Skin epidermis (tissue), 12 donors: Measurements from ENCODE around the gene KIAA0930.

ENCODE experiments used
- H3K27ac ChIP-seq, 21 experiments: fragments of 200-600 bp; sonication (generic) in 11 of 21; one replicate each; pipeline ENCODE4 v1.5.0; 2020; ENCODE audit warnings: mild to moderate bottlenecking in 3 of 21, inconsistent platforms in 2 of 21, moderate library complexity in 2 of 21
- H3K4me3 ChIP-seq, 7 experiments: fragments of 200-600 bp; sonication (generic) in 2 of 7; one replicate each; pipeline ENCODE4 v1.5.0; 2020; ENCODE audit warnings: inconsistent platforms in 2 of 7, mild to moderate bottlenecking in 2 of 7, moderate library complexity in 1 of 7

The KIAA0930 gene

DNA sequence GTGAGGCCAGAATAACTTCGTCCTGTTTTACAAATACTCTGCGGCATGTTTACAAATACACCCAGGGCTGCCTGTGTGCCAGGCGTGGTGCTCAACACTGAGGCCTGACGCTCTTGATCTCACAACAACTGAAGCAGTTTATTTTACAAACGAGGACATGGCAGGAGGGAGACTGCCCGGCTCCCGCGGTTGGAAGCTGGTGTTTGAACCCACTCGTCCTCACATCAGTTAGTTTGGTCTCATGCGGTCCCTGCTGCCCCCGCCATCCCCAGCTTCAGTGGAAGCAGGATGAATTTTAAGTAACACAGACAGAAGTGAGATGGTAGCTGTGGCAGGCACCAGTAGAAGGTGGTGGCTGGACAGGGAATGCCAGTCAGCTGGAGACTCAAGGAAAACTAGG is 16.4 kb downstream of the KIAA0930 start:
- Histone ChIP-seq H3K4me3 (no peak overlapping the region), H3K27ac (peak overlapping the region in 9 of 21 experiments; percentile 36 to 84 (median 72))

DNA sequence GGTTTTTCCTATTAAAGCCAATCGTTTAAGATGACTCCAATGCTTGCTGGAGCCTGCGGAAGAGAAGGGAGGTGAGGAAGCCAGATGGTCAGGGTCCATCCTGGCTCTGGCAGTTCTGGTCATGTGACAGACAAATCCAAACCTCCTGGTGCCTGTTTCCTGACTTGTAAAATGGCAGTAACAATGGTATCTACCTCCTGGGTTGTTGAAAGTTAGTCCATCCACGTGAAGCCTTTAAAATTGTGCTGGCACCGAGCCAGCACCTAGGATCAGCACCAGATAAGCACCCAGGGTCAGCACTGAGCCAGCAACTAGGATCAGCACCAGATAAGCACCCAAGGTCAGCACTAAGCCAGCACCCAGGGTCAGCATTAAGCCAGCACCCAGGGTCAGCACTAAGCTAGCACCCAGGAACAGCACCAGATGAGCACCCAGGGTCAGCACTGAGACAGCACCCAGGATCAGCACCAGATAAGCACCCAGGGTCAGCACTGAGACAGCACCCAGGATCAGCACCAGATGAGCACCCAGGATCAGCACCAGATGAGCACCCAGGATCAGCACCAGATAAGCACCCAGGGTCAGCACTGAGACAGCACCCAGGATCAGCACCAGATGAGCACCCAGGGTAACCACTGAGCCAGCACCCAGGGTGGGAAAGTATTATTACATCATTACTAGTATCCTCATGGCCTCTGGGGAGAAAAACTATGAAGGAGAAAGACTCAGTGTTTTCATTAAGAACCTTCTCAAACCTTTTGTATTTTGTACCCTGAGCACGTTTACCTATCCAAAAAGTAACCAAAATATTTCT is 17.2 kb downstream of the KIAA0930 start:
- Histone ChIP-seq H3K4me3 (no peak overlapping the region), H3K27ac (peak overlapping the region in 3 of 21 experiments; percentile 13 to 78 (median 30))

DNA sequence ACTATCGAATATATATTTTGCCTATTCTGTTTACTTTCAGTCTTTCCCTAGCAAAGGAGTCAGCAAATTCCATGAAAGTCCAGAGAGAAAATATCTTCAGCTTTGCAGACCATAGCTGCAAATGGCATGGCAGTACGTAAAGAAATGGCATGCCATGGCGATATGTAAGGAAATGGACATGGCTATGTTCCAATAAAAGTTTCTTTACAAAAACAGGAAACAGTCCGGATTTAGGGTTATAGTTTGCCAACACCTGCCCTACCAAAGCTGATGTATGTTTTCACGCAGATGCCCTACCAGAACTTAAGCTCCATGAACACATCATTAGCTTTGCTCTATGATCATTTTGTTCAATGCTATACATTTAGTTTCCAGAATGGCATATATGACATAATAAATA is 19.5 kb downstream of the KIAA0930 start:
- H3K27ac ChIP-seq = no peak overlapping the region
- H3K4me3 ChIP-seq = no peak overlapping the region

- Histone ChIP-seq H3K27ac (no peak overlapping the region), H3K4me3 (no peak overlapping the region)
Measured at GRCh38 chr22:45218976-45219375, 21.7 kb downstream of the KIAA0930 start.

GRCh38 chr22:45217806-45218205 is 22.9 kb downstream of the KIAA0930 start:
- Histone ChIP-seq H3K27ac (no peak overlapping the region), H3K4me3 (no peak overlapping the region)

GRCh38 chr22:45217345-45217744 is 23.3 kb downstream of the KIAA0930 start:
- H3K27ac ChIP-seq = no peak overlapping the region
- H3K4me3 ChIP-seq = no peak overlapping the region

DNA sequence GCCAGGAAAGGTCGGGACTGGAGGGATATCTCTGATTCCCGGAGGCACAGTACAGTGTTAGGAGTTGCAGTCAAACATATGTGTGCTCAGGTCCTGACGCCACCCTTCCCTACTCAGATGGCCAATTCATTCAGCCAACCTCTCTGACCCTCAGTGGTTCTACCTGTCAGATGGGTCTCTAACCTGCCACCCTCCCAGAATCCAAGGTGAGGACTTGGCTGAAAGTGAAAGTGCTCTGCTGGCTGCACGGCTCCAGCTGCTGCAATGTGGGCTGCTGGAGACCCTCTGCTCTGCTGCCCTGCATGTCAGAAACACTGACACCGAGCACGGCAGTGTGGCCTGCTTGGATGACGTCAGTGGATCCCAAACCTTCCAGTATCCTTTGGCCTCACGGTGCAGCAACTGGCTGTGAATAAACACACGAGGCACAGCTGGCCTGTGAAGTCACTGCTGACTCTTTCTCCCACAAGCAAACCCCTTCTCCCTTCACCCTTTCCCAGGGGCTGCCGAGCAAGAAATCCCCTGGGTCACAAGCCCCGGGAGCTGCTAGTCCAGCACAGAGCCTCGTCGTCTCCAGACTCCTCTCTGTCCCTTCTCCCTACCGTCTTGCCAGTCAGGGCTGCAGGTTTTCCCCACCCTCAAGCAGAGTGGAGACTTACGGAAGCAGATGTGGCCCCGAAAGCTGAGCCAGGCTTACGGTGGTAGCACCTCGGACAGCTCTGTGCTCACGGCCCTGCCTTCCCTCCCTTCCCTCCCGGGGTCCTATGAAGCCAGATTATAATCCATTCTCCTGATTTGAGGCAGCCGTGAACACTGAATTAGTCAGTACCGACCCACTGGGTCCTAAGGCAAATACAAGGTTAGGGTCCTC is 24.3 kb downstream of the KIAA0930 start:
- no peak overlapping the region for H3K27ac ChIP-seq
- H3K4me3 ChIP-seq = no peak overlapping the region

GRCh38 chr22:45212992-45213751 is 27.5 kb downstream of the KIAA0930 start:
- peak overlapping the region in 6 of 7 experiments; percentile 2 to 38 (median 15) for H3K4me3 ChIP-seq
- H3K27ac ChIP-seq = peak overlapping the region in 20 of 21 experiments; percentile 1 to 82 (median 70)

DNA sequence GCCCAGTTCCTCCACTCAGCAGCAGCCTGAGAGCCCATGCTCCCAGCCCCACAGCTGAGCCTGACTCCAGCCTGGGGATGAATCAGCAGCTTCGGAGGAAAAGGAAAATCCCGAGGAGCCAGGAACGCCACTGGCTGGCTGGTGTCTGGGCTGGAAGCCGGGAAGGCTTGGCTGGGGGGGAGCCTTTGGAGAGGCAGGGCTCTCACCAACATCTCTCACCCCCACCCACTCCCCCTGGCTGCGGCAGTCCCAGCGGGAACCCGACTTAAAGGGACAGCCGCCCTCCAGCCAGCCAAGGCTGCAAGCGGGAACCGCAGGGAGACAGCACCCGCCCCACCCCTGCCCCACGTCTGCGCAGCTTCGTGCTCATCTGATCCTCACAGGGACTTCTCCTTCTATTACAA is 28.4 kb downstream of the KIAA0930 start:
- peak overlapping the region; percentile 2 to 38 (median 18) for H3K4me3 ChIP-seq

DNA sequence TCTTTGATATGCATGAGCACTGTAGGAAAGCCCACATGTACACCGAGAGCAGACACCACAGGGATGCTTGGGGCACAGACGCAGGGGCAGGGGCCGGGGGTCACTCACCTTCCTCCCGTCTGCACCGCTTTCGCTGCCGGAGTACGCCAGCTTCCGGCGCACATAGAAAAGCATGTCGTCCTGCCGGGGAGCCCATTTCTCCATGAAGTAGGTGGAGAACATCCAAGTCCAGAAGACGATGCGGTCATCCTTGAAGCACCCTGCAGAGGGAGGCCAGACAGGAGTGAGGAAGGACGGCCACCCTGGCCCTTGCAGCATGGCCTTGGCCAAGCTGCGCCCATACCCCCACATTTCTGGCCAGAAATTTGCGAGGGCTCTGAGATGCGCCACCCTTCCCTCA is 28.8 kb downstream of the KIAA0930 start:
- H3K4me3 ChIP-seq = peak overlapping the region; percentile 2 to 38 (median 18)
- H3K27ac ChIP-seq = peak overlapping the region in 19 of 21 experiments; percentile 14 to 82 (median 71)

More for the DNA sequence above, 28.4 kb downstream of the KIAA0930 start:
- H3K27ac ChIP-seq = peak overlapping the region in 19 of 21 experiments; percentile 34 to 82 (median 71)

- peak overlapping the region; percentile 2 to 38 (median 18) for H3K4me3 ChIP-seq
Measured at GRCh38 chr22:45211435-45211834, 29.3 kb downstream of the KIAA0930 start.

DNA sequence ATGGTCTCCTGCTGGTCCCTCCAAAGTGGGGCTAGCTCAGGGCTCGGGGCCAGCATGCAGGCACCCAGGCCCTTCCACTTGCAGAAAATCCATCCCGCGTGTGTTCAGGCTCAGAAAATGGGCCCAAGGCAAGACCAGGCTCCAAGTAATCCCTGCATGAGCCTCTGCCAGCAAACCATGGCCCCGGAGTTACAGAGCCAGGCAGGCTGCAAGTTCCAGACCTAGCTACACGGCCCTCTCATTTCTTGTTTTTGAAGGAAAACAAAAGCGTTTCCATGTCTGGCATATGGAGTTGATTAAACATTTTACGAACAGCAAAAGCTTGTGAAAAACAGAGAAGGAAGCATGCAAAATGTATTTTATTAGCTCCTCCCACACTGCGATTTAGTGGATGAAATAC is 29.7 kb downstream of the KIAA0930 start:
- H3K27ac ChIP-seq = peak overlapping the region in 16 of 21 experiments; percentile 8 to 82 (median 72)
- H3K4me3 ChIP-seq = peak overlapping the region in 3 of 7 experiments; percentile 18 to 38 (median 24)

More at GRCh38 chr22:45211435-45211834, 29.3 kb downstream of the KIAA0930 start:
- H3K27ac ChIP-seq = peak overlapping the region in 18 of 21 experiments; percentile 52 to 82 (median 72)

DNA sequence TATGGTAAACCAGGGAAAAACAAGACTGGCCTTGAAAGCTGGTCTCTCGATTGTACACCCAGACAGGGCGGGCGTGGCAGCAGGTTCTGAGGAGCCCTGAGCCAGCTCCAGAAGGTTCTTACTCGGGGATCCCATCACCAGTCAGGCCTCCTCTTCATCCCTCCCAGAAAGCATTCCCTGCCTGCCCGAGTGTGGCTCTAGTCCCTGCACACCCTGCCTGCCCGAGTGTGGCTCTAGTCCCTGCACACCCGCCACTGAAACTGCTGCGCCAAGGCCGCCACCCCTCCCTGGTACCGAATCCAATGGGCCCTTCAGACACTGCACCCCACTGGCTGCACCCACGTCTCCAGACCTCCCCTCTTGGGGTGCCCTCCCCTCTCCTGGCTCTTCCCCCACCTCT is 30.1 kb downstream of the KIAA0930 start:
- H3K4me3 ChIP-seq = peak overlapping the region in 2 of 7 experiments; percentile 18 to 38
- H3K27ac ChIP-seq = peak overlapping the region in 17 of 21 experiments; percentile 8 to 82 (median 71)

- Histone ChIP-seq H3K4me3 (peak overlapping the region in 1 of 7 experiments; percentile 38), H3K27ac (peak overlapping the region in 17 of 21 experiments; percentile 5 to 82 (median 65))
Measured at GRCh38 chr22:45210174-45210573, 30.5 kb downstream of the KIAA0930 start.

DNA sequence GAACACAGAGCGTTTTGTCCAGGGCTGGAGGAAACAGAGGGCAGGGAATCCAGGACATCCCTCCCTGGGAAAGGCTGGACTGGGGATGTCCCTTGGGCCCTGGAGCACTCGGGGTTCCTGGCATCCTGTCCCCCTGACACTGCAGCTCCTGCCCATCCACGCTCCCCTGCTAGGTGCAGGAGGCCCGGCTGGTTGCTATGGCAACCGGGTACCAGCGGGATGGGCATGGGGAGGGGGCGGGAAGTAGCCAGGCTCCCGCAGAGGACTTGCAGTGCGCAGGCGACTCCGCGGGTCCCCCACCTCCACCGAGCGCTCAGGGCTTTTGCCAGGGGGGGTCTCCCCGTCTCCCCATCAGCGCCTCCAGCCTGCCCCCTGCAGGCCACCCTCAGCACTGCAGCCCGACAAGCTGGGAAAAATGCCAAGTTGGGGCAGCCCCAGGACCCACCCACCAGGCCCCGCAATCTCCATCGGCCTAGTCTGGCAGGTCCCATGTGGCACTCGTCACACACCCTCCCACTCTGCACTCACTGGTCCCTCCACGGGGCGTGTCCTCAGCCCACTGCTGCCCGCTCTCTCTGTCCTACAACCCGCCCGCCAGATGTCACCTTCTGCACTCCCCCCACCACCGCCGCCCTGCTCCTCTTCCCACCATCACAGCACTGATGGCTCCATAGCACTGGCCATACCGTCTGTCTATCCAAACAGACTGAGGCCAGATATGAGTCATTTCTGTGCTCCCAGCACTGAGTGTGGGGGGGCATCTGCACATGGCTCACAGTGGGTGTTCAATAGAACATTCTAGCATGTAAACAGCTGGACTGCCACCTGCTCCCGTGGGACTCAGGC is 31.5 kb downstream of the KIAA0930 start:
- Histone ChIP-seq H3K4me3 (no peak overlapping the region), H3K27ac (peak overlapping the region in 10 of 21 experiments; percentile 4 to 82 (median 37))

- H3K4me3 ChIP-seq = no peak overlapping the region
- H3K27ac ChIP-seq = peak overlapping the region in 11 of 21 experiments; percentile 1 to 82 (median 30)
Measured at GRCh38 chr22:45208696-45208992, 32.0 kb downstream of the KIAA0930 start.

DNA sequence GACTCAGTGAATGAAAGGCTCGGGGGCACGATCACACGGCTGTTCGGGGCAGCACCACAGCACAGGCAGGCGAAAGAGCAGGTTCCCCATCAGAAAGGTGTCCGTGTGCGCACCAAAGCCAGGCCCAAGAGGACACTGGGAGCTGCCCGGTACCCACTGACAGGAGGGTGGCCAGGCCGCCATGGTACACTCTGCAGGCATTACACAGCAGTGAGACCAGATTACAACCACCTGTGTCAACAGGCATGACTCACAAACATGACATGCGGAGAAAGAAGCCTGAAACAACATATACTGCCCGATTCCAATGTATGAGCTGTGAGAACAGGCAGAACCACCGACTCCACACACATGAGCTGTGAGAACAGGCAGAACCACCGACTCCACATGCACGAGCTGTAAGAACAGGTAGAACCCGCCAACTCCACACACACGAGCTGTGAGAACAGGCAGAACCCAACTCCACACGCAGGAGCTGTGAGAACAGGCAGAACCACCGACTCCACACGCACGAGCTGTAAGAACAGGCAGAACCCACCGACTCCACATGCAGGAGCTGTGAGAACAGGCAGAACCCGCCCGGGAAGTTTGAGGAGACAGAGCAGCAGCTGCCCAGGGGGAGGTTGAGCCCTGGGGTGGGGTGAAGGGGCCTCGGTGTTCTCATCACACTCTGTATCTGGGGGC is 32.6 kb downstream of the KIAA0930 start:
- H3K27ac ChIP-seq = peak overlapping the region in 9 of 21 experiments; percentile 1 to 61 (median 30)
- no peak overlapping the region for H3K4me3 ChIP-seq

- no peak overlapping the region for H3K27ac ChIP-seq
- no peak overlapping the region for H3K4me3 ChIP-seq
Measured at GRCh38 chr22:45207533-45207932, 33.2 kb downstream of the KIAA0930 start.
